K562 (cell line): ENCODE data around the gene MTERF4. TPM values are rescaled to one million over a fixed set of nuclear protein-coding genes. Genes with fewer than 3 reads are reported as not detected.

Source experiments
- CCAR2 ChIP-seq: fragments of 200-400 bp; formaldehyde crosslinking; IDR thresholded peaks from 2 replicates; pipeline ENCODE4 v1.6.1; 2017; ENCODE audit warnings: mild to moderate bottlenecking, low read depth, low read length
- CCNT2 ChIP-seq: IDR thresholded peaks from 2 replicates; pipeline ENCODE4 v1.6.1; 2011; ENCODE audit warnings: borderline replicate concordance, low read depth, mild to moderate bottlenecking, moderate library complexity, mixed read lengths, low read length; ENCODE audit not compliant: insufficient read length; ENCODE audit errors: extremely low read depth
- CREBBP ChIP-seq: IDR thresholded peaks from one replicate; pipeline ENCODE4 v1.6.1; 2012; ENCODE audit warnings: low read depth, mild to moderate bottlenecking, control low read depth, inconsistent platforms, low read length
- ERF ChIP-seq: fragments of 450-650 bp; formaldehyde crosslinking; IDR thresholded peaks from 2 replicates; pipeline ENCODE4 v1.4.0; 2020; ENCODE audit warnings: mild to moderate bottlenecking, mixed read lengths
- ESRRB ChIP-seq: fragments of 250-450 bp; sonication (Bioruptor Pico); IDR thresholded peaks from 2 replicates; pipeline ENCODE4 v1.5.0; 2020; ENCODE audit warnings: mild to moderate bottlenecking, moderate library complexity, borderline replicate concordance
- GATAD2A ChIP-seq: fragments of 450-650 bp; IDR thresholded peaks from 2 replicates; pipeline ENCODE4 v1.6.1; 2017
- KAT2B ChIP-seq: IDR thresholded peaks from one replicate; pipeline ENCODE4 v1.6.1; 2012; ENCODE audit warnings: low read depth, mild to moderate bottlenecking, control low read depth, inconsistent platforms, low read length, moderate library complexity
- KDM5B ChIP-seq: fragments of 200-600 bp; sonication (generic); IDR thresholded peaks from 2 replicates; pipeline ENCODE4 v1.6.1; 2012; ENCODE audit warnings: low read depth, mild to moderate bottlenecking, moderate library complexity, low read length, control low read depth, inconsistent platforms; ENCODE audit not compliant: insufficient replicate concordance
- MBD1 ChIP-seq: fragments of 250-450 bp; sonication (Bioruptor Pico); IDR thresholded peaks from 2 replicates; pipeline ENCODE4 v1.8.0; 2022; ENCODE audit warnings: inconsistent platforms
- PHF8 ChIP-seq: fragments of 200-600 bp; sonication (generic); IDR thresholded peaks from 2 replicates; pipeline ENCODE4 v1.6.1; 2012; ENCODE audit warnings: mixed run types, mild to moderate bottlenecking, inconsistent platforms, low read length, moderate library complexity, borderline replicate concordance
- RERE ChIP-seq: sonication (generic); formaldehyde crosslinking; IDR thresholded peaks from 2 replicates; pipeline ENCODE4 v1.8.0; 2023; ENCODE audit warnings: missing genetic modification reagents, mild to moderate bottlenecking, borderline replicate concordance
- SIN3B ChIP-seq: fragments of 450-650 bp; IDR thresholded peaks from 2 replicates; pipeline ENCODE4 v1.6.1; 2017; ENCODE audit warnings: low read depth, mild to moderate bottlenecking, moderate library complexity
- THAP12 ChIP-seq: fragments of 250-450 bp; sonication (Bioruptor Pico); IDR thresholded peaks from 2 replicates; pipeline ENCODE4 v1.9.0; 2021; ENCODE audit warnings: mild to moderate bottlenecking, inconsistent platforms
- USF1 ChIP-seq: sonication (generic); formaldehyde crosslinking; IDR thresholded peaks from 2 replicates; pipeline ENCODE4 v1.9.0; 2022; ENCODE audit warnings: mild to moderate bottlenecking, missing genetic modification reagents
- ZNF561 ChIP-seq: fragments of 450-650 bp; formaldehyde crosslinking; conservative IDR thresholded peaks from 2 replicates; pipeline ENCODE4 v1.4.0; 2020; ENCODE audit warnings: mild to moderate bottlenecking, moderate library complexity
- ZNF696 ChIP-seq: fragments of 250-450 bp; sonication (Bioruptor Pico); conservative IDR thresholded peaks from 2 replicates; pipeline ENCODE4 v1.4.0; 2020; ENCODE audit warnings: mild to moderate bottlenecking, moderate library complexity
- ZZZ3 ChIP-seq: fragments of 450-650 bp; IDR thresholded peaks from 2 replicates; pipeline ENCODE4 v1.6.1; 2016; ENCODE audit warnings: antibody characterized with exemption, mild to moderate bottlenecking, moderate library complexity
- polyA plus RNA-seq, 8 experiments: library from polyadenylated mRNA; depleted of rRNA in 4 of 8; stranded (reverse) in 5 of 8; unstranded in 3 of 8; fragments of >200 nt; fragmentation: Nextera tagmentation in 2 of 8; fragmentation: Illumina TruSeq in 1 of 8; extraction: Ambion mirVana in 2 of 8; extraction: Trizol in 1 of 8; gene quantifications; 2 replicates each; pipeline versions ENCODE4 v1.2.1 to v1.2.3, GENCODE V29; 2011 to 2014; ENCODE audit warnings: inconsistent platforms in 1 of 8, missing spikeins in 1 of 8
- total RNA-seq, 7 experiments: library from RNA; depleted of rRNA in 6 of 7; stranded (reverse); fragments of >200 nt in 6 of 7; fragmentation: Illumina TruSeq in 2 of 7; extraction: Trizol in 2 of 7; gene quantifications; 2 replicates each; pipeline versions ENCODE4 v1.2.1 to v1.2.3, GENCODE V29; 2011 to 2021; ENCODE audit warnings: low replicate concordance in 1 of 7

The MTERF4 gene
- total and polyA plus RNA-seq, 9 of the 15 experiments (the other 6 are each of a cell fraction or from before 2014, with no cell fraction given): 15.3 to 29.6 (median 21.2) TPM

- no peak for TF ChIP-seq RERE (CRISPR knock-in tag)
- no peak for TF ChIP-seq MBD1 (CRISPR knock-in tag)
- TF ChIP-seq ZNF561: no peak
- TF ChIP-seq CCAR2: no peak
- TF ChIP-seq CREBBP: no peak
- no peak for TF ChIP-seq CCNT2
- no peak for TF ChIP-seq ESRRB (CRISPR knock-in tag)
- TF ChIP-seq KAT2B: no peak
- TF ChIP-seq PHF8: peak; percentile 51; the same call in 1 of the 2 replicates
- no peak for TF ChIP-seq SIN3B
- no peak for TF ChIP-seq GATAD2A
- TF ChIP-seq USF1: no peak
- no peak for TF ChIP-seq ZNF696
- TF ChIP-seq KDM5B: no peak
- no peak for TF ChIP-seq ZZZ3
- TF ChIP-seq ERF (CRISPR knock-in tag): no peak
- TF ChIP-seq THAP12 (CRISPR knock-in tag): no peak
Measured at GRCh38 chr2:241148891-241149674, 47.0 kb upstream of the MTERF4 start, which contains the start of gene PASK (continued).
